WERI-Rb-1 (cell line): ENCODE data around the gene ITGAV.

Experiments
- DNase-seq: peaks from one replicate; pipeline ENCODE4 v3.0.0-alpha.2; 2020
- H3K27ac ChIP-seq: fragments of 250-450 bp; sonication (Bioruptor Pico); 2 replicates; pipeline ENCODE4 v1.5.1; 2020; ENCODE audit warnings: mild to moderate bottlenecking, moderate library complexity
- H3K27me3 ChIP-seq: fragments of 250-450 bp; sonication (Bioruptor Pico); 2 replicates; pipeline ENCODE4 v1.5.1; 2021; ENCODE audit warnings: mild to moderate bottlenecking, low read depth, moderate library complexity; ENCODE audit not compliant: insufficient read depth, severe bottlenecking
- H3K36me3 ChIP-seq: fragments of 250-450 bp; sonication (Bioruptor Pico); 2 replicates; pipeline ENCODE4 v1.5.1; 2020; ENCODE audit warnings: mild to moderate bottlenecking, moderate library complexity
- H3K4me3 ChIP-seq: 2 replicates; pipeline ENCODE4 v1.5.1; 2011; ENCODE audit warnings: low read depth, mild to moderate bottlenecking, control low read depth, low read length
- H3K9me3 ChIP-seq: fragments of 250-450 bp; sonication (Bioruptor Pico); 2 replicates; pipeline ENCODE4 v1.5.1; 2021; ENCODE audit warnings: mild to moderate bottlenecking, moderate library complexity; ENCODE audit not compliant: severe bottlenecking
- TF ChIP-seq, protein P1 (sequence below): IDR thresholded peaks from 2 replicates; pipeline ENCODE4 v1.5.1; 2011; ENCODE audit warnings: low read depth, mild to moderate bottlenecking, control low read depth, inconsistent platforms, low read length

Gene ITGAV

DNA sequence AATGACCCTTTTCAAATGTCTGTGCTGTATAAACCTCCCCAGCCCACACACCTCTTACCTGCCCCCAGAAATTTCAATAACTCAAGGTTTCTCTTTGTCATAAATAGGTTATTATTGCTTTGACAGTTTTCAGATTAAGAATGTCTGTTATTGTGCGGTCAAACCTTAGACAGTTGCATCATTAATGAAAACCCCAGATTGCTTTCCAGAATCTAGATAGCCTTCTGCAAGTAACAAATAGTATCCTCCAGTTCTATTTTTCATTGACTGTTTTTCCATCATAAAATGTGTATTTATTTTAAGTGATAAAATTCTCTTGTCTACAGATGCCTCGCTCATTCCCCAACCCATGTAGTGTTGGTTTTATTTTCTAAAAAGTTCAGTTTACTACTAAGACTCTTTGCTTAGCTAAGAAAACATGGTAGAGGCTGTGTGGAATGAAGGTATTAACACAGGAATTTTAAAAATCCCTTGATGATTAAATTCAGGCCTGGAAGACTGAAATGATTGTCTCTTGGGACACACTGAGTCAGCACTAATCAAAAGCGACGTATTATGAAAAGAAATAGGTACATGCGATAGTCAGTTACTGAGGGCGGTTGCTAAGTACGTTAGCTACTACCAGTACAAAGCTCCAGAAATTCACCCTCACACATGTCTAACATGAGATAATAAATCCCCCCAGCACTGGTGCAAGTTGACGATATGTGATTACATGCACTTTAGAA, 38.4 kb upstream of the ITGAV start:
- Histone ChIP-seq H3K27ac (no peak overlapping the region), H3K4me3 (no peak overlapping the region), H3K27me3 (no peaks in the 10 kb centered on the region), H3K36me3 (no peaks in the 10 kb centered on the region), H3K9me3 (no peaks in the 10 kb centered on the region)
- no peak for DNase-seq
- TF ChIP-seq, protein P1, sequence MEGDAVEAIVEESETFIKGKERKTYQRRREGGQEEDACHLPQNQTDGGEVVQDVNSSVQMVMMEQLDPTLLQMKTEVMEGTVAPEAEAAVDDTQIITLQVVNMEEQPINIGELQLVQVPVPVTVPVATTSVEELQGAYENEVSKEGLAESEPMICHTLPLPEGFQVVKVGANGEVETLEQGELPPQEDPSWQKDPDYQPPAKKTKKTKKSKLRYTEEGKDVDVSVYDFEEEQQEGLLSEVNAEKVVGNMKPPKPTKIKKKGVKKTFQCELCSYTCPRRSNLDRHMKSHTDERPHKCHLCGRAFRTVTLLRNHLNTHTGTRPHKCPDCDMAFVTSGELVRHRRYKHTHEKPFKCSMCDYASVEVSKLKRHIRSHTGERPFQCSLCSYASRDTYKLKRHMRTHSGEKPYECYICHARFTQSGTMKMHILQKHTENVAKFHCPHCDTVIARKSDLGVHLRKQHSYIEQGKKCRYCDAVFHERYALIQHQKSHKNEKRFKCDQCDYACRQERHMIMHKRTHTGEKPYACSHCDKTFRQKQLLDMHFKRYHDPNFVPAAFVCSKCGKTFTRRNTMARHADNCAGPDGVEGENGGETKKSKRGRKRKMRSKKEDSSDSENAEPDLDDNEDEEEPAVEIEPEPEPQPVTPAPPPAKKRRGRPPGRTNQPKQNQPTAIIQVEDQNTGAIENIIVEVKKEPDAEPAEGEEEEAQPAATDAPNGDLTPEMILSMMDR: no peak

DNA sequence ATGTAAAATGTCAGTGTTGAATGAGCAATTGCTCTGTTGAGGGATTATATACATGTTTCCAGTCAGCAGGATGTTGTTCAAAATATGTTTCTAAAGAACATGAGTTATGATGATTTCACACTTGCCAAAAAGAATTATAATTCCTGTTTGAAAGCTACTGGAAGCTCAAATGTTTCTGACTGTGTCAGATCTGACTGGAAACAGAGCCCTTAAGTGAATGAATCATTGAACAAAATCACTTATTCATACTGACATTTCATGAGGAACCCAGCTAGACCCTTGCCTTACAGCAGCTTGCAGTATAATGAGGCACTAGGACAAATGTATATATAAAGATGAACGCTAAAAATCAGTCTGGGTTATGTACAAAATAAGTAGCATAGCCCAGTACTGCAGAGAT, 35.4 kb upstream of the ITGAV start:
- H3K4me3 ChIP-seq: no peak overlapping the region
- H3K36me3 ChIP-seq: no peaks in the 10 kb centered on the region
- H3K27me3 ChIP-seq: no peaks in the 10 kb centered on the region
- no peaks in the 10 kb centered on the region for H3K9me3 ChIP-seq
- no peak overlapping the region for H3K27ac ChIP-seq
- DNase-seq: no peak
- TF ChIP-seq, protein P1: no peak

DNA sequence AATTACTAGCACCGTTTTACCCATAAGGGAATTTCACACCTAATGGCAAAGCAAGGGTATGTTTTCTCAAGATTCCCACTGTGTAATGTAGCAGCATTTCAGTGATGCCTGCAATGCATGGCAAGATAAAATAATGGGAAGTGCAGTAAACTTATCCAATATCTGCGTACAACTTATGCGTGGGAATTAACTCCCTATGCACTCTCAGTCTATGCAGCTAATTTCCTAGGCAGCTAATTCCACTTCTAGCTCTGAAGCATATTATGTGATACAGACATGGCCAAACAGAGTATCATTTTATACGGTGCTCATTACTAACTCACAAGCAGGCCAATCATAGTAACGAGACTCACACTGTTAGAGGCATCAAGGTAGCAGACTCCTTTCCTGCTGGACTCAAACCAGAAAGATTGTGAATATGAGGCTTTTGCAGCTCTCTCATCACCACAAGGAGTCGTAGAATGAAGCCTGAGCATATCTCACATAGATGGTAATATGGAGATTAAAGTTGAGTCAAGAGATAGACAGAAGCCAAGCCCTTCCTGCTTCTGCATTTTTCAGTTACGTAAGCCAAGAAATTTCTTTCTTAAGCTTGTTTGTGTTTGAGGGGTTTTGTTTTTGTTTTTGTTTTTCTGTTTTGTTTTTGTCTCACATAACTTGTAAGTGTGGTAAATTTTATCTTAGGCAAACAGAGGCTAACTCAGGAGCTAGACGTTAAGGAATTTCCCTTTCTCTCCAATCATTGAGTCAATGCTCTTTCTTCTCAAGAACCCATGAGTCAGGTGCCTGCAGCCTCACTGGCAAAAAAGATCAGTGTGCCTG, 34.8 kb upstream of the ITGAV start:
- Histone ChIP-seq H3K4me3 (no peak overlapping the region), H3K36me3 (no peaks in the 10 kb centered on the region), H3K27ac (no peak overlapping the region), H3K27me3 (no peaks in the 10 kb centered on the region), H3K9me3 (no peaks in the 10 kb centered on the region)
- no peak for DNase-seq
- TF ChIP-seq, protein P1: no peak

DNA sequence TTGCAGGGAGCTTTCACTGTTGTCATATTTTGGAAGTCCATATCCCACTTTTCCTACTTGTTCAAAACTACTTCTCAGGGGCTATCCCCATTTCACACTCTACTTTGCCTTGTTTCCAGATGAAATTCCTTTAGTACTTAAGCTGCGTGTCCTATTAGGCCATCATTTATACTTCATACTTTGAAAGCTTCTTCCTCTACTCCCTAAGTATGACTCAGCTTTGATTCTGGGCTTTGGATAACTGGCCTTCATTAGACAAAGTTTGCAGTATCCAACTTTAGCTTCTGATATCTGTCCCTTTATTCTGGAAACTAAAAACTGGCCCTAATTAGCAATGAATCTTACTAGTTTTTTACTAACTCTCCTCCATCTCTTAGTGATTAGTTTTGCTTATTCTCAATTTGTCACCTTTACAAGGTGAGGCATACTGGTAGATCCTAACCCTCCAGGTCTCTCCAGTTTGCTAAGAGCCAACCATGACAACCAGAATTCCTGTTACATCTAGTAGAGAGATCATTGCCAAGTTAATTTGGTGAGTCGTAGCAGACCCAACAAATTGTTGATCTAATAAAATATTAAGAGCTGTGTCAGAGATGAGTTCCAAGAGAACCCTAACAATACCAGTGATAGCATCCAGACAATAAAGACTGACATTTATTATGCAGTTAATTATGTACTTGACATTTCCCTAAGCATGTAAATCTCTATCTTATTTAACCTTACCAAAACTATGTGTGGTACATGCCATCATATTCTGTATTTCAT, 31.2 kb upstream of the ITGAV start:
- TF ChIP-seq, protein P1: no peak
- Histone ChIP-seq H3K36me3 (no peaks in the 10 kb centered on the region), H3K4me3 (no peak overlapping the region), H3K27ac (no peak overlapping the region), H3K27me3 (no peaks in the 10 kb centered on the region), H3K9me3 (no peaks in the 10 kb centered on the region)
- DNase-seq: no peak

DNA sequence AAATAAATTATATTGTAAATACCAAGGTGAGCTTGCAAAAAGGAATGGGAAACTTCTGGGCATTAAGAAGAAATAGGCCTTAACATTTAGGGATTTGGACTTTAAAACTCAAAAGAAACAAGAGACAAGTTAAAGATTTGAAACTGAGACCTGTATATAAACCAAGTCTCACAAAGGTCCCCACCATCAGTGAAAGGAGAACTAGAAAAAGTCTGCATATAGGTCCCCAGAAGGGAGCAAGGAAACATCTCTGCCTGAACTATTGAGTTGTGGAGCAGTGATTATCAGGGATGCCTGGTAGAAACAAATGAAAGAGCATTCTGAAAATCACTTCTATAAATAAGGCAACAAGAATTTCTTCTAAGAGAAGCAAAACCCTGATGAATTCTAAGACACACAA, 30.5 kb upstream of the ITGAV start:
- H3K27ac ChIP-seq: no peak overlapping the region
- TF ChIP-seq, protein P1: no peak

More for the DNA sequence above, 30.5 kb upstream of the ITGAV start:
- no peak overlapping the region for H3K4me3 ChIP-seq
- no peaks in the 10 kb centered on the region for H3K36me3 ChIP-seq
- DNase-seq: no peak
- no peaks in the 10 kb centered on the region for H3K27me3 ChIP-seq
- no peaks in the 10 kb centered on the region for H3K9me3 ChIP-seq
